K562 (cell line): Measurements from ENCODE around the gene RNPEP. TPM values are rescaled to one million over a fixed set of nuclear protein-coding genes. Genes with fewer than 3 reads are reported as not detected.

Experiments used
- BRCA1 ChIP-seq, 2 experiments: fragments of 450-650 bp in 1 of 2; sonication (generic) in 1 of 2; formaldehyde crosslinking in 1 of 2; IDR thresholded peaks; 2 replicates each; pipeline versions ENCODE4 v1.5.0 to v1.6.1; 2017 to 2020; ENCODE audit warnings: mild to moderate bottlenecking in 1 of 2, missing genetic modification reagents in 1 of 2
- CAMTA2 ChIP-seq: fragments of 250-450 bp; sonication (Bioruptor Pico); conservative IDR thresholded peaks from 2 replicates; pipeline ENCODE4 v1.5.1; 2022
- CEBPG ChIP-seq, 3 experiments: fragments of 200-800 bp in 1 of 3; sonication (Bioruptor generic) in 1 of 3; sonication (generic) in 1 of 3; formaldehyde crosslinking in 1 of 3; IDR thresholded peaks in 2 of 3; conservative IDR thresholded peaks in 1 of 3; 2 replicates each; pipeline versions ENCODE4 v1.6.1 to v1.8.0; 2016 to 2022; ENCODE audit warnings: missing compliant biosample characterization in 2 of 3, missing genetic modification characterization in 2 of 3, mild to moderate bottlenecking in 1 of 3, missing genetic modification reagents in 1 of 3
- CXXC5 ChIP-seq: fragments of 250-450 bp; sonication (Bioruptor Pico); IDR thresholded peaks from 2 replicates; pipeline ENCODE4 v1.8.0; 2022; ENCODE audit warnings: inconsistent platforms, mild to moderate bottlenecking, moderate library complexity
- GTF2F1 ChIP-seq: IDR thresholded peaks from 2 replicates; pipeline ENCODE4 v1.6.1; 2011; ENCODE audit warnings: low read depth, low read length, improper control_type of control experiment
- HNRNPK ChIP-seq: fragments of 200-400 bp; formaldehyde crosslinking; IDR thresholded peaks from one replicate; pipeline ENCODE4 v1.6.1; 2018; ENCODE audit warnings: mild to moderate bottlenecking, low read depth, low read length; ENCODE audit not compliant: poor library complexity, severe bottlenecking
- HOXB6 ChIP-seq: fragments of 250-450 bp; sonication (Bioruptor Pico); IDR thresholded peaks from 2 replicates; pipeline ENCODE4 v1.5.1; 2022; ENCODE audit warnings: mild to moderate bottlenecking, borderline replicate concordance
- MTA2 ChIP-seq: fragments of 450-650 bp; IDR thresholded peaks from 2 replicates; pipeline ENCODE4 v1.6.1; 2016; ENCODE audit warnings: low read depth
- POLR2AphosphoS2 ChIP-seq: IDR thresholded peaks from 2 replicates; pipeline ENCODE4 v1.6.1; 2012; ENCODE audit warnings: low read length, improper control_type of control experiment
- TAF9B ChIP-seq: fragments of 450-650 bp; IDR thresholded peaks from 2 replicates; pipeline ENCODE4 v1.6.1; 2018; ENCODE audit warnings: mild to moderate bottlenecking; ENCODE audit not compliant: partially characterized antibody
- TCF7L2 ChIP-seq: fragments of 150-350 bp; IDR thresholded peaks from 2 replicates; pipeline ENCODE4 v1.6.1; 2016; ENCODE audit warnings: low read depth, mild to moderate bottlenecking, low read length, moderate library complexity
- ZNF184 ChIP-seq: sonication (generic); formaldehyde crosslinking; IDR thresholded peaks from 2 replicates; pipeline ENCODE4 v1.5.0; 2020; ENCODE audit warnings: missing genetic modification reagents
- ZNF445 ChIP-seq: fragments of 250-450 bp; sonication (Bioruptor Pico); IDR thresholded peaks from 2 replicates; pipeline ENCODE4 v1.4.0; 2020; ENCODE audit warnings: low read depth, mild to moderate bottlenecking, moderate library complexity
- ZNF584 ChIP-seq: fragments of 200-800 bp; sonication (Bioruptor generic); IDR thresholded peaks from 2 replicates; pipeline ENCODE4 v1.6.1; 2016; ENCODE audit warnings: low read depth, mild to moderate bottlenecking, missing genetic modification characterization, missing compliant biosample characterization
- polyA plus RNA-seq, 8 experiments: library from polyadenylated mRNA; depleted of rRNA in 4 of 8; stranded (reverse) in 5 of 8; unstranded in 3 of 8; fragments of >200 nt; fragmentation: Nextera tagmentation in 2 of 8; fragmentation: Illumina TruSeq in 1 of 8; extraction: Ambion mirVana in 2 of 8; extraction: Trizol in 1 of 8; gene quantifications; 2 replicates each; pipeline versions ENCODE4 v1.2.1 to v1.2.3, GENCODE V29; 2011 to 2014; ENCODE audit warnings: inconsistent platforms in 1 of 8, missing spikeins in 1 of 8
- total RNA-seq, 7 experiments: library from RNA; depleted of rRNA in 6 of 7; stranded (reverse); fragments of >200 nt in 6 of 7; fragmentation: Illumina TruSeq in 2 of 7; extraction: Trizol in 2 of 7; gene quantifications; 2 replicates each; pipeline versions ENCODE4 v1.2.1 to v1.2.3, GENCODE V29; 2011 to 2021; ENCODE audit warnings: low replicate concordance in 1 of 7
- TF ChIP-seq, protein P1 (sequence below): fragments of 450-650 bp; IDR thresholded peaks from 2 replicates; pipeline ENCODE4 v1.6.1; 2018; ENCODE audit warnings: mild to moderate bottlenecking, low read depth; ENCODE audit not compliant: partially characterized antibody
- TF ChIP-seq, protein P2 (sequence below): fragments of 200-400 bp; formaldehyde crosslinking; IDR thresholded peaks from 2 replicates; pipeline ENCODE4 v1.6.1; 2017; ENCODE audit warnings: mild to moderate bottlenecking, low read depth, low read length, moderate library complexity
- TF ChIP-seq, protein P3 (sequence below): fragments of 250-450 bp; sonication (Bioruptor Pico); IDR thresholded peaks from 2 replicates; pipeline ENCODE4 v1.8.0; 2021; ENCODE audit warnings: mild to moderate bottlenecking, moderate library complexity
- TF ChIP-seq, protein P4 (sequence below): sonication (generic); formaldehyde crosslinking; IDR thresholded peaks from 2 replicates; pipeline ENCODE4 v1.8.0; 2022; ENCODE audit warnings: missing genetic modification reagents, mild to moderate bottlenecking, moderate library complexity, borderline replicate concordance
- TF ChIP-seq, protein P5 (sequence below), 2 experiments: fragments of 450-650 bp in 1 of 2; sonication (generic) in 1 of 2; formaldehyde crosslinking in 1 of 2; IDR thresholded peaks in 1 of 2; conservative IDR thresholded peaks in 1 of 2; 2 replicates each; pipeline versions ENCODE4 v1.6.1 to v1.8.1; 2016 to 2023; ENCODE audit warnings: mild to moderate bottlenecking in 2 of 2, moderate library complexity in 2 of 2, inconsistent platforms in 1 of 2, missing genetic modification reagents in 1 of 2

The RNPEP gene
- total and polyA plus RNA-seq, 9 of the 15 experiments (the other 6 are each of a cell fraction or from before 2014, with no cell fraction given) = 27.5 to 131 (median 63.4) TPM

DNA sequence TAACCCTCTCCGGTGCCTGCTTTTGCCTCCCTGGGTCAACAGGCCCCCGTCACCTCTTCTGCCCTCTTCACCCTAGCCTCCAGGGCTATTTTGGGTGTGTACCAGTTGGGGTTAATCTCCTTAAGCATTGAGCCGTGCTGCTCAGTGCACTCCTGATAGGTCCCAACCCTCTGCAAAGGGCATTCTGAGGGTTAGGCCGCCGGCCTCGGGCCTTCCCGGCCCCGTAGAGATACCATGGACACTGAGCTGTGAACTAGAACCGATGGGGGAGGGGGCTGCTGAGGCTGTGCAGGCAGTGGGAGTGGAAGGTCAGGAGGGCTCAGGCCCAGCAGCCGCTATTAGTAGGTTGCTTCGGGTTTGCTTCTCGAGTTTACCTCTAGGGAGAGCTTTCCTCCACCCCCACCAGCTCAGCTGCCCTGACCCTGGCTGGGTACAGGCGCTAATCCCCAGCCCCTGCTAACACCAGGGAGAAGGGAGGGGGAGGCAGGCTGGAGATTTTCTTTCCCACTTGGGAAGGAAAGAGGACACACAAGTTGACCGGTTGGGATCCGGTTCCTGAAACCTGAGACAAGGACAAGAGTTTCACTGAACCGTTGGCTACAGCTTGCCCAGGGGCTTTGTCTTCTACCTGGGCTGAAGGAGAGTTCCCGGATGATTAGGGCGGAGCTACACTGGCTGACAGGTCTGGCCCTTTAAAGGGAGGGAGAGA is 40.9 kb upstream of the RNPEP start (continued):
- TF ChIP-seq, protein P1, sequence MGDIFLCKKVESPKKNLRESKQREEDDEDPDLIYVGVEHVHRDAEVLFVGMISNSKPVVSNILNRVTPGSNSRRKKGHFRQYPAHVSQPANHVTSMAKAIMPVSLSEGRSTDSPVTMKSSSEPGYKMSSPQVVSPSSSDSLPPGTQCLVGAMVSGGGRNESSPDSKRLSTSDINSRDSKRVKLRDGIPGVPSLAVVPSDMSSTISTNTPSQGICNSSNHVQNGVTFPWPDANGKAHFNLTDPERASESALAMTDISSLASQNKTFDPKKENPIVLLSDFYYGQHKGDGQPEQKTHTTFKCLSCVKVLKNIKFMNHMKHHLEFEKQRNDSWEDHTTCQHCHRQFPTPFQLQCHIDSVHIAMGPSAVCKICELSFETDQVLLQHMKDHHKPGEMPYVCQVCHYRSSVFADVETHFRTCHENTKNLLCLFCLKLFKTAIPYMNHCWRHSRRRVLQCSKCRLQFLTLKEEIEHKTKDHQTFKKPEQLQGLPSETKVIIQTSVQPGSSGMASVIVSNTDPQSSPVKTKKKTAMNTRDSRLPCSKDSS = no peak
- no peak for TF ChIP-seq TAF9B
- no peak for TF ChIP-seq CEBPG (CRISPR knock-in tag; IDR thresholded peaks at IDR 0.05)
- no peak for TF ChIP-seq CEBPG (tag; conservative IDR thresholded peaks at IDR 0.05 in 1 of 2, IDR thresholded peaks at IDR 0.05 in 1 of 2)
- TF ChIP-seq ZNF445 = no peak
- no peak for TF ChIP-seq ZNF584 (CRISPR knock-in tag)
- TF ChIP-seq HOXB6 (CRISPR knock-in tag) = no peak
- TF ChIP-seq, protein P2, sequence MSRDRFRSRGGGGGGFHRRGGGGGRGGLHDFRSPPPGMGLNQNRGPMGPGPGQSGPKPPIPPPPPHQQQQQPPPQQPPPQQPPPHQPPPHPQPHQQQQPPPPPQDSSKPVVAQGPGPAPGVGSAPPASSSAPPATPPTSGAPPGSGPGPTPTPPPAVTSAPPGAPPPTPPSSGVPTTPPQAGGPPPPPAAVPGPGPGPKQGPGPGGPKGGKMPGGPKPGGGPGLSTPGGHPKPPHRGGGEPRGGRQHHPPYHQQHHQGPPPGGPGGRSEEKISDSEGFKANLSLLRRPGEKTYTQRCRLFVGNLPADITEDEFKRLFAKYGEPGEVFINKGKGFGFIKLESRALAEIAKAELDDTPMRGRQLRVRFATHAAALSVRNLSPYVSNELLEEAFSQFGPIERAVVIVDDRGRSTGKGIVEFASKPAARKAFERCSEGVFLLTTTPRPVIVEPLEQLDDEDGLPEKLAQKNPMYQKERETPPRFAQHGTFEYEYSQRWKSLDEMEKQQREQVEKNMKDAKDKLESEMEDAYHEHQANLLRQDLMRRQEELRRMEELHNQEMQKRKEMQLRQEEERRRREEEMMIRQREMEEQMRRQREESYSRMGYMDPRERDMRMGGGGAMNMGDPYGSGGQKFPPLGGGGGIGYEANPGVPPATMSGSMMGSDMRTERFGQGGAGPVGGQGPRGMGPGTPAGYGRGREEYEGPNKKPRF = no peak
- no peak; the same call in none of the 2 replicates for TF ChIP-seq CXXC5 (CRISPR knock-in tag)
- TF ChIP-seq GTF2F1 = no peak
- TF ChIP-seq, protein P3, sequence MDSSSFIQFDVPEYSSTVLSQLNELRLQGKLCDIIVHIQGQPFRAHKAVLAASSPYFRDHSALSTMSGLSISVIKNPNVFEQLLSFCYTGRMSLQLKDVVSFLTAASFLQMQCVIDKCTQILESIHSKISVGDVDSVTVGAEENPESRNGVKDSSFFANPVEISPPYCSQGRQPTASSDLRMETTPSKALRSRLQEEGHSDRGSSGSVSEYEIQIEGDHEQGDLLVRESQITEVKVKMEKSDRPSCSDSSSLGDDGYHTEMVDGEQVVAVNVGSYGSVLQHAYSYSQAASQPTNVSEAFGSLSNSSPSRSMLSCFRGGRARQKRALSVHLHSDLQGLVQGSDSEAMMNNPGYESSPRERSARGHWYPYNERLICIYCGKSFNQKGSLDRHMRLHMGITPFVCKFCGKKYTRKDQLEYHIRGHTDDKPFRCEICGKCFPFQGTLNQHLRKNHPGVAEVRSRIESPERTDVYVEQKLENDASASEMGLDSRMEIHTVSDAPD = no peak; the same call in 1 of the 2 replicates
- no peak for TF ChIP-seq ZNF184 (CRISPR knock-in tag)
- no peak for TF ChIP-seq HNRNPK
- TF ChIP-seq, protein P4, sequence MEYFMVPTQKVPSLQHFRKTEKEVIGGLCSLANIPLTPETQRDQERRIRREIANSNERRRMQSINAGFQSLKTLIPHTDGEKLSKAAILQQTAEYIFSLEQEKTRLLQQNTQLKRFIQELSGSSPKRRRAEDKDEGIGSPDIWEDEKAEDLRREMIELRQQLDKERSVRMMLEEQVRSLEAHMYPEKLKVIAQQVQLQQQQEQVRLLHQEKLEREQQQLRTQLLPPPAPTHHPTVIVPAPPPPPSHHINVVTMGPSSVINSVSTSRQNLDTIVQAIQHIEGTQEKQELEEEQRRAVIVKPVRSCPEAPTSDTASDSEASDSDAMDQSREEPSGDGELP (CRISPR knock-in tag) = peak; percentile 78
- TF ChIP-seq POLR2AphosphoS2 = no peak
- TF ChIP-seq CAMTA2 (CRISPR knock-in tag) = no peak
- no peak for TF ChIP-seq TCF7L2
- TF ChIP-seq, protein P5, sequence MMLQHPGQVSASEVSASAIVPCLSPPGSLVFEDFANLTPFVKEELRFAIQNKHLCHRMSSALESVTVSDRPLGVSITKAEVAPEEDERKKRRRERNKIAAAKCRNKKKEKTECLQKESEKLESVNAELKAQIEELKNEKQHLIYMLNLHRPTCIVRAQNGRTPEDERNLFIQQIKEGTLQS (IDR thresholded peaks at IDR 0.05) = no peak
- TF ChIP-seq, protein P5 (CRISPR knock-in tag; conservative IDR thresholded peaks at IDR 0.05) = no peak
- TF ChIP-seq MTA2 = 0 out of 2 replicates have a peak, but pooled peaks have one; percentile 6
- TF ChIP-seq BRCA1 (IDR thresholded peaks at IDR 0.05) = no peak
- no peak for TF ChIP-seq BRCA1 (CRISPR knock-in tag; IDR thresholded peaks at IDR 0.05)
